ENCODE measurements around the gene SLC25A21.

SLC25A21 gene

DNA sequence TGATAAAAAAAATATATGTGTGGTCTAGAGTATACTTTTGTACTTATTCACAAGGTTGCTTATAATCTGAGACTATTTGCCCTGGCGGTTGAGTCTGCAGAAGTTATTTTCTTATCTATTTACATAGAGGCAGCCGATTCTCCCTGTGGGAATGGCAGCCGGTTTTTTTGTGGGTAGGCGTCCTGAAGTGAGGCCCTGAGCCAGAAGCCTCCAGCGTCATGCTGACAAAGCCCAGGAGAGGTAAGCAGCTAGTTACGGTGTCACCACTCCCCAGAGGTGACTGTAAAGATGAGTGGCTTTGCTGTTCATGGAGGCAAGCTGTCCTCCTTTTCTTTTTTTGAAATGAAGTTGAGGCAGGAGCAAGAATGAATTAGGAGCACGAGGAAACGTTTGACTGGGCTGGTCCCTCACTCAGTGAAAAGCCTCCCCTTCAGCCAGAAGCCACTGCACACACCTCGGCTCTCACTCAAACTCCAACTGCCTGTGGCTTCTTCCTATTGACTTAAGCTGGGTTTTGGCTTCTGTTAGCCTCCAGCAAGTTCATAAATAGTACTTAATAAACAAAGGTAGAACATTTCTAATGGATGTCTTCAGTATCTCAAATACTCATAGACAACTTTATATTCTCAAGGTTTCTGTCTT, 489.2 kb downstream of the SLC25A21 start:
- DNase-seq, result no peak

DNA sequence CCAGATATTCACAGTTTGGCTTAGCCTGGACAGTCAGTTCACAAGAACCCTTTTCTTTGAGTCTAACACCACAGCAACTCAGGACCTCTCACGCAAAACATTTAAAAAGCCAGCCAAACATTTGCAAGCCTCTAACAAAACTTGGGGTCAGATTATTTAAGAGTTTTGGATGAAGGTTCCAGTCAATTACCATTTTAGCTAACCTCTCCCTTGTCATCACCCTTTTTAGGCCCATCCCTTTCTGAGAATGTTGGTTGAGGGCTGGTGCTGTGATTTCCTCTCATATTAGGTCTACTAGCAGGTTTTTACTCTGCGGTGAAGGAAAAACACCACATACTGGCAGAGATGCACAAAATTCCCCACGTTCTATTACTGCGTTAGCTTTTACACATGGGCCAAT, 490.1 kb downstream of the SLC25A21 start:
- no peak for DNase-seq

DNA sequence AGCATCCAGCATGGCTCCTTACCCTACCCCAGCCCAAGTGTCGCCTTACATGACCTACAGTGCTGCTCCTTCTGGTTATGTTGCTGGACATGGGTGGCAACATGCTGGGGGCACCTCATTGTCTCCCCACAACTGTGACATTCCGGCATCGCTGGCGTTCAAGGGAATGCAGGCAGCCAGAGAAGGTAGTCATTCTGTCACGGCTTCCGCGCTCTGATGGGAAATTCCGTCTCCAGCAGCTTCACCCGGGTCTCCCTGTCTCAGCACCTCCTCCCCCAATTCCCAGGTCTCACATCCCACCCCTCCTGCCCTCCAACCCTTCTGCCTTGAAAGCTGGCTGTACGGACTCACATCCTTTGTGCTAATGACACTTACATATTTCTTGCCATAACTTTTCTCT, 496.2 kb downstream of the SLC25A21 start:
- no peak for DNase-seq

DNA sequence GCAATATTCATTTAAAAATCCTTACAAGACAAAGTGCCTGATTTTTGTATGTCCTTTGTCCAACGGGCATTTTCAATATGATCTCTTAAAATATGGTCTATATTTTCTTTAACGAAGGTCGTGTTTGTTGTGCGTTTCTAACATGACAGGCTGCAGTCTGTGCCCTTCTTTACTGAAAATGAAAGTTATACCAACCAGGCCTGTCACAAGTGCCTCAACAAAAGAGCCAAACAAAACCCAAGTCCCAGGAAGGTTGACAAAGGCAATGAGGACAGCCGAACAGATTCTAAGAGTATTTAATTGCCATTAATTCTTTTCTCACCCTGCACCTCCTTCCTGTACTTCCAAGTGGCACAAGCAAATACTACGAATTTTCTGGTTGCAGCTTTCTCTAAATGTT, 496.8 kb downstream of the SLC25A21 start:
- DNase-seq, result no peak

DNA sequence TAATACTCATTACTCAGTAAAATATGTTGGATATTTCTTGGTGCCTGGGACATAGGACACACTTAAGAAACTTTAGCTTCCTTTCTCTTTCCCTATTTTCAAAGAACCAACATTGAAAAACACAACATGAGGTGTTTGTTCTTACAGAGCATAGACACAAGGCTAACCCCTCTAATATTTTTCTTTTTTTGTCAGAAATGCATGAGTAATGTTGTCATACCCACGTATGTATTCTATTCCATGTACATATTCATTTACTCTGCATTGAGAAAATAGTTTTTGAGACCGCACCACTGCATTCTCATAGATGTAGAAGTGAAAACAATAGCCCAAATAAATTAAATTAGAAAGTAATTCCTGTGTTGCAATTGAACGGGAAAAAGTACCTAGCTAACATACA, 497.7 kb downstream of the SLC25A21 start:
- no peak for DNase-seq

DNA sequence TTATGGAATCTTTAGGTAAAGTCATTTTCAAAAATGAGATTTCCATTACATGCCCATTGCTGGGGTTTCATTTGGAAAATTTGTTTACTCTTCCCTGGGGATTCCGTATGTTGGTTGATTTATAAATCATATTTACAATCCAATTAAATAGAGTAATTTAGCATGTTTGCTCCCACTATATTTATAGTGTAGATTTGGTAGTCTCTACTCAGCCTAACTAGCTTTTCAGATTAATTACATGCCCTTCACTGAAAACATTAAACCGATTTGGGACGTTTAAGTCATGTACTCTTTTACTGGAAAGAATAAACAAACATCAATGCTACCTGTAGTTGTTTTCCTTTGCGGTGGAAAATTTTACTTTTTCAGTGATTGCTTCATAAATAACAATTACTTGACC, 500.3 kb downstream of the SLC25A21 start:
- no peak for DNase-seq

DNA sequence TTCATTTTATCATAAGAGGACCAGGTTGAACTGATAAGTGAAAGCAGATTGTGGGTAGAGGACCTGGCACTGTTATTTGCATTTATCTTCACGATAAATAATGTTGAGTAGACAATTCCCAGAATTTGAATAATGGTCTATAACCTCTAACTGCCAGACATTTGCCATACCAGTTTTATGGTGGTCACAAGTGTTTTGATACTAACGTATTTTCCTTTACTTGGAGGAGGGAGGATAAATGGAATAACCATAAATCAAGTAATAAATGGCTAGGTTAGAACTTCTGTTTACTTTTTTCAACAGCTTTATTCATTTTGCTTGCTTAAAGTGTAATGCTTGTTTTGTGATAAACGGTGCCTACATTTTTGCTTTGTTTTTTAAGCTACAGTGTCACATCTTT, 501.3 kb downstream of the SLC25A21 start:
- no peak for DNase-seq

DNA sequence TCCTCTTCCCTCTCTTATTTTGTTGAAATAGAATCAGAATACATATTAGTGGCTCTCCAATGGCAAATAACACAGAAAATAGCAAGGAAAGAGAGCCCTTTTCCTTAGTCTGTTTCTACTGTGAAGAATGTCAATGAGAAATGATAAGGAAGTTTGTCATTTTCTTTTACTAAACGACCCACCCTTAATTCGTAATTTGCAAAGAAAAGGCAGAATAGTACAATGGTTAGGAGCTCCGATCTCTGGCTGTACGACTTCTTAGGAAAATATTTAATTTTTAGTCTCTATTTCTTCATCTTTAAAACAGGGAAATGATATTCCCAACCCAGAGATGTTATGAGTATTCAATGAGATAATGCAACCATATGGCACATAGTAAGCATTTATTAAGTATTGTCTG, 504.7 kb downstream of the SLC25A21 start:
- no peak for DNase-seq

DNA sequence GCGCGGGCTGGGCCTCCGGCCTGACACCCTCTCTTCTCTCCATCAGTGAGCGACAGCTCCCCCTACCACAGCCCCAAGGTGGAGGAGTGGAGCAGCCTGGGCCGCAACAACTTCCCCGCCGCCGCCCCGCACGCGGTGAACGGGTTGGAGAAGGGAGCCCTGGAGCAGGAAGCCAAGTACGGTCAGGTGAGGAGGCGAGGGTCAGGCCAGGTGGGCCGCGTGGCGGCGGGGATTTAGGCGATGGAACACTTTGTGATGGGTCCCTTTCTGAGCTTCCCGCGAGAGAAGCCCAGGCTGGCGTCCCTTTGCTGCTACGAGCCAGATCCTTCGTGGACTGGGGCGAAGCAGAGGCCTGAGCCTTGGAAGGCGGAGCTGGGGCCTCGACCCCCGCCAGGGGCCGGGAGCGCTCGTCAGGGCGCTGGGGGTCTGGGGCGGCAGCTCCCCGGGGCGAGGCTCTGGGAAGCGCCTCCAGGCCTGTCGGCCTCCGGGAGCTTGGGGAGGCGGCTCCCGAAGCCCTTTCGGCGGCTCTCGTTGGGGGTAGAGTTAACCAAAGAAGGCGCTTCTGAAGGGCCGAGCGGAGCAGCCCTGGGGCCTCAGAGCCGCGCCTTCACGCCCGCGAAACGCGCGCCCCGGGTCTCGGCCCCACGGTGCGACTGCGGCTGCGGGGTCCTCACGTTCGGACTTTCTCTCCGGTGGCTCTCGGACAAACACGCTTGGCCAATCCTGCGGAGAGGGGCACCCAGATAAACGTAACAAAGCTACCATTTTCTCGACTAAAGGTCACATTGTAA, 505.8 kb downstream of the SLC25A21 start:
- no peak for DNase-seq

DNA sequence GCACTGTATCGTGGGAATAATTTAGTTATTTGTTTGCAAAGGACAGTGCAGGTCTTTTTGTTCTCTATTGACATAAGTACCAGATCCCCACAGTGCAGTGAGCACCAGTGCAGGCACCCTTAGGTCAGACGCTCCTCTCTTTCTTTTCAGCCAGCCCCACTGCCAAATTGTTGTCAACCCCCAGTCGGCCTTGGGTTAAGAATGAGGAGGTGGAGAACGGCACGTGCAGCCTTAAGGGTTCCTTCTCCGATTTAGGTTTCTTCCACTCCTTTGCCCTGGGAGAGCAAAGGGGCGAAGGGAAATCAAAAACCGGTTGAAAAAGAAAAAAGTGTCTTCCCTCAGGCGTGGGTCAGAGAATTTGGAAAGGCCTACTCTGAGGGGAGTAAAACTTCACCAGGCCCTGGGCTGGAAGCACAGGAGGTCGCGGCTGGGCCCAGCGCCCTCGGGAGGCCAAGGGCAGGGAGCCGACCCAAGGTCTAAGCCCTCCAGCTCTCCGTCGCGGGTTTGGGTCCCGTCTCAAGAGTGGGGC, 506.5 kb downstream of the SLC25A21 start:
- no peak for DNase-seq

DNA sequence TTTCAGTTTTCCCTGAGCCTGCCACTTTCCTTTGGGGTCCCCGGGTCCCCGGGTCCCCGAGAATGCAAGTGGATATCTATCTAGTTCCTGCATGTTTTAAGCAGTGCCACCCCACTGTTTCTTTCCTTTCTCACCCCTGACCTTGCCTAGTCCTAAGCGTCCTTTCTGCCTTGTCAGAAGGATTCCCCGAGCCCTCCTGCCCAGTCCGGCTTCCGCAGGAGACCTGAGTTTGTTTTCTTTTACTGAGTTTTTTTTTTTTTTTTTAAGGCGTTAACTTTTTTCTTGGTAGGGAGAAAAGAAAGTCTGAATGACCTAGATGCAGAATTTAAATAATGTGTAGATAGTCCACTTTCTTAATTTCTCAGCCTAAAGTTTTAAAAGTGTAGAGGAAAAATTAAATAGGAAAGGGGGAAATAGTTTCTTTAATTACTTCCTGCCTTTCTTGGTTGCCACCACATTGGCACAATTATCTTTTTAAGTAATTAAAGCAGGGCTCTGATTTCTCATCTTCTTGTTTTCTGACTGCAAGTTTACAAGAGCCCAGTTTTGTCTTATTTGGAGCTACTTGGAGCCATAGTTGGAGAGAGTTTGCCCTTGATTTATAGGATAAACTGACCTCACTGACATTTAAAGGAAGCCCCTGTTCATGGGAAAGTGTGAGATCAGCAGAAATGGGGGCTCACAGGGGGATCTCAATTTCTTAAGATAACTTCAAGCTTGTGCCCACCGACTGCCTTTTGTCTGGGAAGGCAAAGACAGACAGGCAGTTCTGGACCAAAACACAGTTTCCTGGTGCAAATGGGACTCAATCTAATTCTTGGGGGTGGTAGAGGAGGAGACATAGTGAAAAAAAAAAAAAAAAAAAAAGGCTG, 507.8 kb downstream of the SLC25A21 start:
- DNase-seq, result no peak

DNA sequence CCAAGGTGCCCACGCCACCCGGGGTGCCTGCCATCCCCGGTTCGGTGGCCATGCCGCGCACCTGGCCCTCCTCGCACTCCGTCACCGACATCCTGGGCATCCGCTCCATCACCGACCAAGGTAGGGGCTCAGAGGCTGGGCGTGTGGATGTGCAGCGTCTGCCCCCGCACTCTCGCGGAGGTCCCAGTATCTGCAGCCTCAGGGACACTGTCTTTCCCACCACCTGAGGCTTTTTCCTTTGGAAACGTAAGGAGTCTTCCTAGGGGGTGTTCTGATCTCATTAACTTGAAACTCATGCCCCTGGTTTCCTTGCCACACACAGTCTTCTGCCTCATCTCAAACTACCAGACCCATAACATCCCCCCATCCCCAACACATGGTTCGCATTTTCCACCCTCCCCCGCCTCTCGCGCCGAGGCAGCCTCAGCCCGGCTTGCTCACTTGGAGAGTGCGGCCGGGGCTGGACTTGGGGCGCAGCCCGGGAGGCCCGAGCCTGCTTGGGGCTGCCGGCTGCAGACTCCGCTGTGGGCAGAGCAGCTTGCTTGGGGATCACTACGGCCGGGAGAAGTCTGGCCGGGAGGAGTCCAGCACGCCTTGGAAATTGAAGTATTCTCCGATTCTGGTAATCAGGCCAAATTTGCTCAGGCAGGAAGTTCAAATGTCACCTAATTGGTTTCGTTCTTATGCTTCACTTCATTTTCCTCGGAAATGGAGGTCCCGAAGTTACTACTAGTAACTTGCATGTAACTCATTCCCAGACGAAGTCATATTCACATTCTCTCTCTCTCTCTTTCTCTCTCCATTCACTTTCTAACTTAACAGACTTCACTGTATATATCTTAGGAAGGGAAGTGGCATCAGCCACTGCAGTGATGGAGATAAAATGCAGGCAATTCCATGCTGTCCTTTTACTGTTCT, 508.7 kb downstream of the SLC25A21 start:
- DNase-seq, result no peak

DNA sequence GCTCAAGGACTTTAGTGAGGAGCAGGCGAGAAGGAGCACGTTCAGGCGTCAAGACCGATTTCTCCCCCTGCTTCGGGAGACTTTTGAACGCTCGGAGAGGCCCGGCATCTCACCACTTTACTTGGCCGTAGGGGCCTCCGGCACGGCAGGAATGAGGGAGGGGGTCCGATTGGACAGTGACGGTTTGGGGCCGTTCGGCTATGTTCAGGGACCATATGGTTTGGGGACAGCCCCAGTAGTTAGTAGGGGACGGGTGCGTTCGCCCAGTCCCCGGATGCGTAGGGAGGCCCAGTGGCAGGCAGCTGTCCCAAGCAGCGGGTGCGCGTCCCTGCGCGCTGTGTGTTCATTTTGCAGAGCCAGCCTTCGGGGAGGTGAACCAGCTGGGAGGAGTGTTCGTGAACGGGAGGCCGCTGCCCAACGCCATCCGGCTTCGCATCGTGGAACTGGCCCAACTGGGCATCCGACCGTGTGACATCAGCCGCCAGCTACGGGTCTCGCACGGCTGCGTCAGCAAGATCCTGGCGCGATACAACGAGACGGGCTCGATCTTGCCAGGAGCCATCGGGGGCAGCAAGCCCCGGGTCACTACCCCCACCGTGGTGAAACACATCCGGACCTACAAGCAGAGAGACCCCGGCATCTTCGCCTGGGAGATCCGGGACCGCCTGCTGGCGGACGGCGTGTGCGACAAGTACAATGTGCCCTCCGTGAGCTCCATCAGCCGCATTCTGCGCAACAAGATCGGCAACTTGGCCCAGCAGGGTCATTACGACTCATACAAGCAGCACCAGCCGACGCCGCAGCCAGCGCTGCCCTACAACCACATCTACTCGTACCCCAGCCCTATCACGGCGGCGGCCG, 509.6 kb downstream of the SLC25A21 start:
- DNase-seq, result no peak

DNA sequence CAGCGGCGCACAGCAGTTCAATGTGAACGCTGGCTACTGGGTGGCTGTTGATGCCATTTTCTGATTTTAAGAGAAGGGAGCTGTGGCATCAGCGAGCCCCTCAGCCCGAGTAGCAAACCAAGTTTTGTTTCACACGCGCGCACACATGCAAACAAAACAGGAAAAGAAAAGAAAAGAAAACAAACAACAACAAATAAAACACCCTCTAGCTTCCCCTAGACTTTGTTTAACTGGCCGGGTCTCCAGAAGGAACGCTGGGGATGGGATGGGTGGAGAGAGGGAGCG, 510.2 kb downstream of the SLC25A21 start:
- no peak for DNase-seq

DNA sequence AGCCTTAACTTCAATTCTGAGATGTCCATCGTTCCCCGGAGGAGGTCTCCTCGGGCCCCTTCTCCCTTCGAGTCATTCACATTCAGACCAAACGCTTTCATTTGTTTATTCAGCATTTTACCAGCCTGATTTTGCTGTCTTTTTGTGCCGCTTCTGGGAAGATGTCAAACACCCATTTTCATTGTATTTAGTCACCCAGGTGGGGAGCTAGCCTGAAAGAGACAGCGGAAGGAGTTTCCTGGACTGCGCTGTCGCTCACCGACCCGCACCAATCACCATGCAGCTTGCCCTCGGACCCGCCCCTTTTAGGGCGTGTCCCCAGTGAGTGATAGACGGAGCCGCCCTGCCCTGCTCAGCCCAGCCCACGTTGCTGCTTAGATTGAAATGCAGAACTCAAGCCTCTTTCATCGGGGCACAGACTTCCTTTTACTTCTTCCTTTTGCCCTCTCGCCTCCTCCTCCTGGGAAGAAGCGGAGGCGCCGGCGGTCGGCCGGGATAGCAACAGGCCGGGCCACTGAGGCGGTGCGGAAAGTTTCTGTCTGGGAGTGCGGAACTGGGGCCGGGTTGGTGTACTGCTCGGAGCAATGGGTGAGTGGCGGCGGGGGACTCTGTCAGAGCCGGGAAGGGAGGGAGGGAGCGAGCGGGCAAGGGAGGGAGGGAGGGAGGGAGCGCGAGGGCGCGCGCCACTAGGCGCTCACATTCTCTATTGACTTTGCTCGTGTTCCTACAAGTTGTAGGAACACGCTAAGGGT, 510.7 kb downstream of the SLC25A21 start, which contains the start of gene PAX9:
Gene PAX9 (plus strand): TSS at position 355 of the 752 bp plus-strand sequence. CDS start 230 bp downstream, at position 585.
- no peak for DNase-seq

DNA sequence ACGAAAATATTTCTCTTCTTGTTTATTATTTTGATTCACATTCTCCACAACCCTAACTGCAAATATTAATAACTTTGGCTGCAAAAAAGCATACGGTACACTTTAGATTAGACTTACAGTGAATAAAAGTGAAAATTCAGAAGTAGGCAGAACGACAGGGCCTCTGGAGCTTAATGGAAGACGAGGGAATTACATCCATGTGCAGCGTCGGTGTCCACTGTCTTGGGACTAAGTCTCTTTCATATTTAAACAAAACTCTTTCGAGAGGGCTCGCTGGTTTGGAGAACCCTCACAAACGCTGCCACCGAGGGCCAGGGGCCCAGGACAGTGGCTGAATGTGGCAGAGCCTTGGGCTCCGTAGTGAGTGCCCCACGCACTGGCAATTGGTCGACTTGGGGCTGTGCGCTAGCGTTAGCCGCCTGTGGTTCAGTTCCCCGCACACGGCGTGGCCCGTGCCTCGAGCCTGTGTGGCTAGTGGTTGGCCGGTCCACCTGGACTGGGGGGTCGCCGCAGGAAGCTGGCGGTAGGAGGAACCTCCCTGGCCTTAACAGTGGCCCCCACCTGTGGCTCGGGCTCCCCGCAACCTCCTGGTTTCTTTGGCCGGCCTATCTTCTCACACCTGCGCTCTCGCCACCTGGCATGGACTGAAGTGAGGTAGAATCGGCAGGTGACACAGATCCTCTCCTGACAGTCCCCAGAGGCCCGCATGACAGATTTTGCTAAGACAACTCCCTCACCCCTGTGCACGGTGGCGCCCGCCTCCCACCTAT, 511.5 kb downstream of the SLC25A21 start:
- DNase-seq, result no peak

DNA sequence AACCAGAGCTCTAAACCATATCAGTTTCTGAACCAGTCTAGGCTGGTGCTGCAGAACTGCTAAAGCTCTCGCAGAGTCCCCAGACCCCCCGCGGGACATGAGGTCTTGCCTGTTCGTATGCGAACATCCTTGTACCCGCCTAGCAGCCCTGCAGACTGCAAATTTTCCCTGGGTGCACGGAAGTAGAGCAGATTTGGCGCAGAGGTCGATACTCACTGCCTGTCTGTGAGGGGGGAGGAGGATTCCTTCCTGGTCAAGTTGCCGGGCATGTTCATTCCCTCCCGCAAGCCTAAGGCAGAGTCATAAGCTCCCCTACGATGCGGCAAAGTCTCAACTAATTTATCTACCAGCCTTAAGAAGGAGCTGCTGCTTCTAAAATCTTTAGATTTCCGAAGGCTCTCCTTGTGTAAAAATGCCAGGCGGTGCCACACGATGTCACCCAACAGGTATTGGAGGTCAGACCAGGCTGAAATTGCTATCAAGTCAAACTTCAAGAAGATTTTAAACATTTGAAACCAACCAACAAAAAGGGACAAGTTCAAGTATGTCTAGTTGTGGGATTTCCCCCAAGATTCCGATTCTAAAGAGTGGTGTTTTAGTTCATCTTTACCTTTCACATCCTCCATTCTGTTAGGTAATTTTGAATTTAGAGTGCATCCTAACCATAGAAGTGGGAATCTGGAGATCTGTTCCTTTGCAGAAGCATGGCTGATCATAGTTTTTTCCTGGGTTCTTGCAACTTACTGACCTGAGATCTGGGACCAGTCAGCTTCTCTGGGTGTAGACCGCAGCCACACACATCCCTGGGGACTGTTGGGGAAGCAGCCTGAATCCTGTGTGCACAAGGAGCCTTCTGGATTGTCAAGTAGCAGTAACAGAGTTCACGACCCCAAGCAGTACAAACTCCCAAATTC, 512.3 kb downstream of the SLC25A21 start:
- no peak for DNase-seq

DNA sequence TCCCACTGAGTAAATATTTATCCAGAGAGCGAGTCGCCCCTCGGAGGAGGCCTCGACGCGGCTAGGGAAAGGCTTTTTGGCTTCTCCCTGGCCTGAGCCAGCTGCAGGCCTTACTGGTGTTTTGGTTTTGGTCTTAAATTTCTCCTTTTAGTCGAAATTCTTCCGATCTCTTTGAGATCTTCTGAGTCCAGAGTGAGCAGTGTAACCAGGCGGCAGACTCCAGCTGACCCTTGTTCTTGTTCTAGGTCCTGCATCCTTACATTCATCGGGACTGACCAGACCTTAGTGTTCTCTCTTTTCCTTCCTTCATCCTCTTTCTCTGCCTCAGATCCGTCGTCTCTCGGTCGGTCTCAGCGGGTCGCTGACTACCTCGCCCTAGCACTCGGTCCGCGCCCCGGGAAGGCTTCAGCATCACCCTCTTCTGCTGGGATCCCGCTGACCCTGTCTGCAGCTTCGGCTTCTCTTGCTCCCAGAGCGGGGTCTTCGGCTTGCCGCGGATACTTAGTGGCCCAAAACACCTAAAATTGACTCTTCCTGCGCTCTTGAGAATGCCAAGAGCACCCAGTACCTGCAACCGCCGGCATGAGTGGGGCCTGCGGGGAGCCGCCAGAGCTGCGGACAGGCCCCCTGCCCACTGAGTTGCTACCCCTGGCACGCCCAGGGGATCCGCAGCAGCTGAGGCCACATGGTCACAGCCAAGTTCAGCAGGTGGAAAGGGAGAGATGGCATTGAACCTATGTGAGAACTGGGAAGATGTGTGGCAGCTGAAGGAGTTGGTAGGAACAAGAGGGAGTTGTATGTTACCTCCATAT, 513.2 kb downstream of the SLC25A21 start:
- no peak for DNase-seq
